Measurements from ENCODE around the gene OTOGL.

The OTOGL gene

GRCh38 chr12:80120994-80121393, 21.7 kb downstream of the OTOGL start:
- Histone ChIP-seq H3F3A (ENCODE audit: control insufficient read depth, insufficient read depth) (no peaks in the 10 kb centered on the region), H3K79me2 (ENCODE audit: control insufficient read depth, low read length) (no peaks in the 10 kb centered on the region), H3K4me3 (ENCODE audit: low read length) (no peak overlapping the region), H3K9me2 (replicated peaks; ENCODE audit: control insufficient read depth, low read length) (no peaks in the 10 kb centered on the region), H3K36me3 (ENCODE audit: control insufficient read depth, low read length) (no peaks in the 10 kb centered on the region), H3K9me3 (ENCODE audit: control insufficient read depth, insufficient read depth, low read length) (no peaks in the 10 kb centered on the region), H3K27me3 (ENCODE audit: control insufficient read depth, low read length) (no peaks in the 10 kb centered on the region), H4K20me1 (ENCODE audit: control insufficient read depth, insufficient read depth, low read depth, low read length) (no peaks in the 10 kb centered on the region), H3K4me2 (ENCODE audit: low read length) (no peak overlapping the region), H3K27ac (ENCODE audit: low read depth, low read length) (no peak overlapping the region), H3K4me1 (ENCODE audit: control insufficient read depth, low read length) (no peaks in the 10 kb centered on the region)
- no peak for TF ChIP-seq CTCF (IDR thresholded peaks at IDR 0.05; ENCODE audit: low read depth, low read length, poor library complexity, severe bottlenecking)
- TF ChIP-seq EZH2phosphoT487 (IDR thresholded peaks at IDR 0.05; ENCODE audit: borderline replicate concordance, low read length): no peak

- Histone ChIP-seq H3K9me2 (replicated peaks; ENCODE audit: control insufficient read depth, low read length) (no peaks in the 10 kb centered on the region), H3K27me3 (ENCODE audit: control insufficient read depth, low read length) (no peaks in the 10 kb centered on the region), H3K4me2 (ENCODE audit: low read length) (no peak overlapping the region), H4K20me1 (ENCODE audit: control insufficient read depth, insufficient read depth, low read depth, low read length) (no peaks in the 10 kb centered on the region), H3K9me3 (ENCODE audit: control insufficient read depth, insufficient read depth, low read length) (no peaks in the 10 kb centered on the region), H3K36me3 (ENCODE audit: control insufficient read depth, low read length) (no peaks in the 10 kb centered on the region), H3K79me2 (ENCODE audit: control insufficient read depth, low read length) (no peaks in the 10 kb centered on the region), H3K27ac (ENCODE audit: low read depth, low read length) (no peak overlapping the region), H3K4me3 (ENCODE audit: low read length) (no peak overlapping the region), H3K4me1 (ENCODE audit: control insufficient read depth, low read length) (no peaks in the 10 kb centered on the region), H3F3A (ENCODE audit: control insufficient read depth, insufficient read depth) (no peaks in the 10 kb centered on the region)
- TF ChIP-seq CTCF (IDR thresholded peaks at IDR 0.05; ENCODE audit: low read depth, low read length, poor library complexity, severe bottlenecking): no peak
- no peak for TF ChIP-seq EZH2phosphoT487 (IDR thresholded peaks at IDR 0.05; ENCODE audit: borderline replicate concordance, low read length)
Measured at GRCh38 chr12:80121661-80122060, 22.3 kb downstream of the OTOGL start.

- no peaks in the 10 kb centered on the region for H3K9me2 ChIP-seq (replicated peaks; ENCODE audit: control insufficient read depth, low read length)
- H3F3A ChIP-seq (ENCODE audit: control insufficient read depth, insufficient read depth): no peaks in the 10 kb centered on the region
- H4K20me1 ChIP-seq (ENCODE audit: control insufficient read depth, insufficient read depth, low read depth, low read length): no peaks in the 10 kb centered on the region
- no peaks in the 10 kb centered on the region for H3K79me2 ChIP-seq (ENCODE audit: control insufficient read depth, low read length)
- no peaks in the 10 kb centered on the region for H3K4me1 ChIP-seq (ENCODE audit: control insufficient read depth, low read length)
- H3K36me3 ChIP-seq (ENCODE audit: control insufficient read depth, low read length): no peaks in the 10 kb centered on the region
- no peak overlapping the region for H3K4me2 ChIP-seq (ENCODE audit: low read length)
- no peak overlapping the region for H3K27ac ChIP-seq (ENCODE audit: low read depth, low read length)
- no peak overlapping the region for H3K4me3 ChIP-seq (ENCODE audit: low read length)
- no peaks in the 10 kb centered on the region for H3K27me3 ChIP-seq (ENCODE audit: control insufficient read depth, low read length)
- no peaks in the 10 kb centered on the region for H3K9me3 ChIP-seq (ENCODE audit: control insufficient read depth, insufficient read depth, low read length)
- TF ChIP-seq EZH2phosphoT487 (IDR thresholded peaks at IDR 0.05; ENCODE audit: borderline replicate concordance, low read length): no peak
- TF ChIP-seq CTCF (IDR thresholded peaks at IDR 0.05; ENCODE audit: low read depth, low read length, poor library complexity, severe bottlenecking): no peak
Measured at GRCh38 chr12:80129895-80130530, 30.7 kb downstream of the OTOGL start.
